Ovary (tissue), 9 donors: ENCODE measurements around the gene PSD2. TPM values are rescaled to one million over a fixed set of nuclear protein-coding genes. Genes with fewer than 3 reads are reported as not detected.

Source experiments
- DNase-seq, 5 donors: peaks; one replicate each; pipeline ENCODE4 v3.0.0-alpha.2; 2019 to 2020
- H3K27ac ChIP-seq, 2 donors: fragments of 200-600 bp; one replicate each; pipeline versions ENCODE4 v1.5.1 to v1.8.0; 2019 to 2022
- H3K27me3 ChIP-seq: fragments of 200-600 bp; one replicate; pipeline ENCODE4 v1.8.0; 2022
- H3K36me3 ChIP-seq: fragments of 200-600 bp; sonication (generic); one replicate; pipeline ENCODE4 v1.5.1; 2019
- H3K4me1 ChIP-seq: one replicate; pipeline ENCODE4 v1.8.1; 2013; ENCODE audit warnings: mild to moderate bottlenecking, moderate library complexity; ENCODE audit not compliant: insufficient read depth
- H3K4me3 ChIP-seq: fragments of 200-600 bp; sonication (generic); one replicate; pipeline ENCODE4 v1.5.1; 2017
- H3K9me3 ChIP-seq, 2 donors: fragments of 200-600 bp in 1 of 2; sonication (generic) in 1 of 2; one replicate each; pipeline versions ENCODE4 v1.5.1 to v1.8.1; 2013 to 2019; ENCODE audit warnings: mild to moderate bottlenecking in 1 of 2, moderate library complexity in 1 of 2
- EP300 ChIP-seq: sonication (generic); formaldehyde crosslinking; IDR thresholded peaks from one replicate; pipeline ENCODE4 v1.6.1; 2017; ENCODE audit warnings: antibody characterized with exemption
- POLR2A ChIP-seq: fragments of 450-650 bp; IDR thresholded peaks from one replicate; pipeline ENCODE4 v1.6.1; 2017; ENCODE audit warnings: antibody characterized with exemption, mild to moderate bottlenecking, moderate library complexity
- WGBS, 3 donors: extraction: QIAGEN DNeasy Blood & Tissue Kit in 1 of 3; methylation state at CpG; one replicate each; pipeline versions ENCODE4 v1.1.5 to v1.1.7; 2013 to 2017; 5-methylcytosine and 5-hydroxymethylcytosine counted together
- intact Hi-C, 4 donors: fragments of 100-400 bp; cut with DNase I; formaldehyde crosslinking; loops; one replicate each; pipeline versions ENCODE4 v1.11.0 to v1.15.1; 2022 to 2023
- polyA plus RNA-seq, 2 donors: library from polyadenylated mRNA; stranded (reverse); fragments of 200-250 nt in 1 of 2; fragments of 350-450 nt in 1 of 2; fragmentation: Illumina TruSeq in 1 of 2; extraction: RNeasy Lipid Tissue Mini Kit (QIAGEN cat#74804) in 1 of 2; gene quantifications; one replicate each; pipeline ENCODE4 v1.2.3, GENCODE V29; 2013 to 2014
- total RNA-seq, 7 donors: library from RNA; depleted of rRNA in 2 of 7; stranded (reverse); fragments of >200 nt in 2 of 7; fragmentation: NEBNext Ultra II Directional in 3 of 7; extraction: Animal tissue kit (Norgen Biotek cat#: 25700) in 3 of 7; gene quantifications; one replicate each; pipeline versions ENCODE4 v1.1.0 to v1.2.4, GENCODE V29; 2016 to 2023
- TF ChIP-seq, protein P1 (sequence below), 3 donors: fragments of 450-650 bp in 2 of 3; fragments of 200-600 bp in 1 of 3; IDR thresholded peaks; one replicate each; pipeline versions ENCODE4 v1.5.1 to v1.8.0; 2016 to 2022; ENCODE audit warnings: antibody characterized with exemption in 3 of 3, mild to moderate bottlenecking in 1 of 3
- donor health status: DM: no; HTN: no; CAD: no; lungs with moderate emphysema.
- donor health status: DM: no; HTN: no; CAD: no.
- donor health status: Bipolar disorder and iron deficiency.
- donor health status: DM: yes; HTN: yes; CAD: no.
- donor health status: DM: no; HTN: no; CAD: no.
- donor health status: DM: yes; HTN: yes; CAD: no.

The PSD2 gene
- total and polyA plus RNA-seq, 9 donors, result 0.05 to 0.37 (median 0.12) TPM; not detected in 2

- TF ChIP-seq POLR2A (no peak), EP300 (no peak)
- TF ChIP-seq, protein P1, sequence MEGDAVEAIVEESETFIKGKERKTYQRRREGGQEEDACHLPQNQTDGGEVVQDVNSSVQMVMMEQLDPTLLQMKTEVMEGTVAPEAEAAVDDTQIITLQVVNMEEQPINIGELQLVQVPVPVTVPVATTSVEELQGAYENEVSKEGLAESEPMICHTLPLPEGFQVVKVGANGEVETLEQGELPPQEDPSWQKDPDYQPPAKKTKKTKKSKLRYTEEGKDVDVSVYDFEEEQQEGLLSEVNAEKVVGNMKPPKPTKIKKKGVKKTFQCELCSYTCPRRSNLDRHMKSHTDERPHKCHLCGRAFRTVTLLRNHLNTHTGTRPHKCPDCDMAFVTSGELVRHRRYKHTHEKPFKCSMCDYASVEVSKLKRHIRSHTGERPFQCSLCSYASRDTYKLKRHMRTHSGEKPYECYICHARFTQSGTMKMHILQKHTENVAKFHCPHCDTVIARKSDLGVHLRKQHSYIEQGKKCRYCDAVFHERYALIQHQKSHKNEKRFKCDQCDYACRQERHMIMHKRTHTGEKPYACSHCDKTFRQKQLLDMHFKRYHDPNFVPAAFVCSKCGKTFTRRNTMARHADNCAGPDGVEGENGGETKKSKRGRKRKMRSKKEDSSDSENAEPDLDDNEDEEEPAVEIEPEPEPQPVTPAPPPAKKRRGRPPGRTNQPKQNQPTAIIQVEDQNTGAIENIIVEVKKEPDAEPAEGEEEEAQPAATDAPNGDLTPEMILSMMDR (IDR thresholded peaks at IDR 0.05), result no peak
- no peaks in the 10 kb centered on the region for H3K36me3 ChIP-seq
- H3K4me3 ChIP-seq, result no peak overlapping the region
- H3K4me1 ChIP-seq, result peaks cover 19% of the 10 kb centered on the region
- 86 to 94% (median 93%) methylated on average over 2 of the region's 2 CpGs for WGBS, 3 donors
- no peaks in the 10 kb centered on the region for H3K9me3 ChIP-seq
- no peak overlapping the region for H3K27ac ChIP-seq
- no peak for DNase-seq
- intact Hi-C loops, result loop anchor here in 1 of 4 donors (10.0 kb wide), 1 partner anchor 64 kb away; the partner anchor contains the start of gene PSD2
- no peaks in the 10 kb centered on the region for H3K27me3 ChIP-seq
Measured at GRCh38 chr5:139859013-139859412, 63.4 kb downstream of the PSD2 start.

- peak in 2 of 5 donors; percentile 17 to 59 for DNase-seq
- Histone ChIP-seq H3K4me1 (peaks cover 23% of the 10 kb centered on the region), H3K4me3 (no peak overlapping the region), H3K36me3 (no peaks in the 10 kb centered on the region), H3K27ac (no peak overlapping the region), H3K27me3 (no peaks in the 10 kb centered on the region), H3K9me3 (no peaks in the 10 kb centered on the region)
- TF ChIP-seq, protein P1 (IDR thresholded peaks at IDR 0.05), result no peak
- TF ChIP-seq EP300 (no peak), POLR2A (no peak)
- intact Hi-C loops, result loop anchor here (5.0 to 10.0 kb wide), 3 partner anchors 74 to 106 kb away; no protein-coding TSS in a partner anchor
- WGBS, 3 donors, result 68 to 78% (median 72%) methylated on average over 15 of the region's 15 CpGs
Measured at GRCh38 chr5:139861021-139861888, 65.6 kb downstream of the PSD2 start.

- DNase-seq, result no peak
- 64 to 74% (median 71%) methylated on average over 4 of the region's 4 CpGs for WGBS, 3 donors
- H3K4me1 ChIP-seq, result peaks cover 23% of the 10 kb centered on the region
- intact Hi-C loops, result loop anchor here (5.0 to 10.0 kb wide), 3 partner anchors 75 to 105 kb away; no protein-coding TSS in a partner anchor
- H3K4me3 ChIP-seq, result no peak overlapping the region
- no peaks in the 10 kb centered on the region for H3K36me3 ChIP-seq
- H3K27ac ChIP-seq, result peak overlapping the region in 1 of 2 donors; percentile 1
- TF ChIP-seq EP300 (no peak), POLR2A (no peak)
- TF ChIP-seq, protein P1 (IDR thresholded peaks at IDR 0.05), result no peak
- H3K27me3 ChIP-seq, result no peaks in the 10 kb centered on the region
- H3K9me3 ChIP-seq, result no peaks in the 10 kb centered on the region
Measured at GRCh38 chr5:139861889-139862207, 66.2 kb downstream of the PSD2 start.

DNA sequence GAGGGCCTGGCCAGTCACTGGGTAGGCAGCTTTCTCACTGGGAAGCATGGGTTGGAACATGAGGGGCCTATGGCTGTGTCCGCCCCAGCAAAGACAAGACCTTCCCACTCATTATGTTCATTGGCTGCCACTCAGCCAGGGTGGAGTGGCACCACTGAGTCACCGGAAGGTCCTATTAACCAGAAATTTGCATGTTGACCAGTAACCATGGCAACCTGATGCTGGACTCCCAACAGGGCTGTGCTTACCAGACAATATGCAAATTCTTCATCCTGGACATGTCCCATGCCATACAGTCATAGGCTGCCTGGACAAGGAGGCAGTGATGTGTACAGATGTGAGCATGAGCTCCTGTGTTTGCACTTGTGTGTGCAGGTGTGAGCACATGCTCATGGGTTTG lies 66.7 kb downstream of the PSD2 start:
- H3K4me3 ChIP-seq, result no peak overlapping the region
- H3K27me3 ChIP-seq, result no peaks in the 10 kb centered on the region
- H3K36me3 ChIP-seq, result no peaks in the 10 kb centered on the region
- peak in 1 of 5 donors; percentile 17 for DNase-seq
- H3K27ac ChIP-seq, result peak overlapping the region in 1 of 2 donors; percentile 1
- WGBS, 3 donors, result 84 to 100% (median 88%) methylated on average over 2 of the region's 2 CpGs
- intact Hi-C loops, result loop anchor here (5.0 to 10.0 kb wide), 3 partner anchors 75 to 105 kb away; no protein-coding TSS in a partner anchor
- peaks cover 23% of the 10 kb centered on the region for H3K4me1 ChIP-seq
- no peak for TF ChIP-seq POLR2A
- no peak for TF ChIP-seq EP300
- TF ChIP-seq, protein P1 (IDR thresholded peaks at IDR 0.05), result no peak
- H3K9me3 ChIP-seq, result no peaks in the 10 kb centered on the region
